Epithelial cell of proximal tubule (primary cell): Measurements from ENCODE around the gene IL11. TPM values are rescaled to one million over a fixed set of nuclear protein-coding genes. Genes with fewer than 3 reads are reported as not detected.
"Not testable (repeated sequence)": the region's sequence is repeated elsewhere in the genome, so short reads cannot be mapped to it uniquely, and the experiment has no call there.

ENCODE experiments used
- DNase-seq: peaks from one replicate; pipeline ENCODE4 v3.0.0-alpha.2; 2011; ENCODE audit warnings: low read depth
- H3K4me3 ChIP-seq: 2 replicates; pipeline ENCODE4 v1.5.1; 2011; ENCODE audit warnings: low read depth, mild to moderate bottlenecking, low read length
- CTCF ChIP-seq: conservative IDR thresholded peaks from 2 replicates; pipeline ENCODE4 v1.5.1; 2012; ENCODE audit warnings: low read depth, mild to moderate bottlenecking, low read length
- total RNA-seq: library from RNA; depleted of rRNA; stranded (reverse); fragments of >200 nt; gene quantifications from 2 replicates; pipeline ENCODE4 v1.2.3, GENCODE V29; 2015

Gene IL11
- 31.0 and 42.8 TPM in 2 replicates for total RNA-seq

DNA sequence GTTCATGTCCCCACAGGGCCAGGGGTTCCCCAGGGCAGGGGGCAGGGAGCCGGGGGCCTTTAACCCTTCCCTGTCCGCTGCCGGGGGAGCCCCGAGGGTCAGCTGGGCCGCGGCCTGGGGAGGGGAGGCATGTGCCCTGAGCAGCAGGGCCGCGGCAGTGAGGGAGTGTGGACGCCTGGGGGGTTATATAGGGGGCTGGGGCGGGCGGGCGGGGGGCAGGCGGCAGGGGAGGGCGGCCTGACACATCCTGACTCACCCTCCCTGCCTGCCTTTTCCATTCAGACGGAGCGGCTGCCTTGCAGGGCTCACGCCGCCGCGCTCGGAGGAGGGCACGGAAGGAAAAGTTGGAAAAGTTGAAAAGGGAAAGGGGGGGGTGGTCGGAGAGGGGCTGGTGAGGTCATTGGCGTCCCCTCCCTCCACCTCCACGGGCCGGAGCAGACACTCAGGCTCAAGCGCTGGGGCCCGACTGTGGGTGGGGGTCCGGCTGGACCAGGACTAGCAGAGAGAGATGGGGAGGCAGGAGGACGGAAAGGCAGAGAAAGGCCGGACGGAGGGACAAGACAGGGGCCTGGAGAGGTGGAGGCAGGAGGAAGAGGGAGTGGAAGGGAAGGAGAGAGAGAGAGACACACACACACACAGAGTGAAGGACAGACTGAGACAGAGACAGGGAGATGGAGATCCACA lies at the start of gene IL11:
IL11 (minus strand) TSS at position 159 of the 684 bp plus-strand sequence; CDS start at position 6, 153 bp downstream.
- no peak for TF ChIP-seq CTCF
- peak within 1 kb of the TSS; percentile 48 for H3K4me3 ChIP-seq
- DNase-seq = no peak

- H3K4me3 ChIP-seq = no peak overlapping the region
- TF ChIP-seq CTCF = no peak
- no peak for DNase-seq
These were observed 49.5 kb upstream of the IL11 start for GRCh38 chr19:55419624-55420236.

- no peak for DNase-seq
- no peak overlapping the region for H3K4me3 ChIP-seq
- no peak for TF ChIP-seq CTCF
These were observed 48.8 kb upstream of the IL11 start for GRCh38 chr19:55419103-55419502.

DNA sequence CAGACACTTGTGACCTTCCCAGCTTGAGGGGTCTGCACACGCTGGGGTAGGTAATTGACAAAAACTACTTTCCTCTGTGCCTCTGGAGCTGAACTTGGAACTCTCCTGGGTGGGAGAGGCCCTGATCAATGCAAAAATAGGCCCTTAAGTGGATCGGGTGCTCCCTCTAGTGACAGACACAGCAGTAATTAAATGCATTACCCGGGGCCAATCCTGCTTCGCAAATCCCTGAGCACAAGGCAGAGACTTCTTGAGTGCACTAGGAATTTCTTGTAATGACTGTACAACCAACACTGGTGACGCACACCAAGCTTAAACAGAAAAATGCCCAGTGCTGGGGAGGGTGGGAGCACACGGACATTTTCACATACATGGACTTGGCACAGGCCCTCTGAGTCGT lies 47.9 kb upstream of the IL11 start:
- TF ChIP-seq CTCF = peak; percentile 83
- no peak overlapping the region for H3K4me3 ChIP-seq
- peak; percentile 44 for DNase-seq

DNA sequence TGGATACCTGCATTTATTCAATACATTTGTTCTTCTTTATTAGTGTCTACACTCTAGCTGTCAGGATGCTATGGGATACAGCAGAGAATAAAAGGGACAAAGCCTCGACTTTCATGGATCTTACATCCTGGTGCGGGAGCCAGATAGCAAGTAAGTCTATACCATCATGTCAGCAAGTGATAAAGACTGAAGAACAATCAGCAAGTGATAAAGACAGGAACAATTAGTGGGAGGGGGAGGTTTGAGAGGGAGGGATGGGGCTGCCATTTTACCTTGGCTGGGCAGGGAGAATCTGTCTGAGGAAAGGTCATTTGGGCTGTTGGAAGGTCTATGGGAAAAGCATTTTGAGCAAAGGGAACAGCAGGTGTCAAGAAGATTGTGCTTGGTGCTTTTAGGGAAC lies 39.9 kb upstream of the IL11 start:
- H3K4me3 ChIP-seq = no peak overlapping the region
- TF ChIP-seq CTCF = no peak
- DNase-seq = no peak

- not testable (repeated sequence) for H3K4me3 ChIP-seq
These were observed 38.9 kb upstream of the IL11 start for GRCh38 chr19:55409179-55409578.

GRCh38 chr19:55408533-55408872 lies 38.2 kb upstream of the IL11 start:
- no peak for TF ChIP-seq CTCF
- DNase-seq = no peak

More at GRCh38 chr19:55409179-55409578, 38.9 kb upstream of the IL11 start:
- DNase-seq = not testable (repeated sequence)

More at GRCh38 chr19:55408533-55408872, 38.2 kb upstream of the IL11 start:
- peak overlapping the region; percentile 59 for H3K4me3 ChIP-seq
